OCI-LY1 (cell line): Measurements from ENCODE around the gene LAMC3.

Experiments used
- H2AFZ ChIP-seq: fragments of 200-600 bp; sonication (generic), shearing (Covaris generic); 2 replicates; pipeline ENCODE4 v1.6.0; 2014; ENCODE audit warnings: antibody characterized with exemption, mild to moderate bottlenecking, low read length
- H3F3A ChIP-seq: fragments of 200-600 bp; sonication (generic), shearing (Covaris generic); 2 replicates; pipeline ENCODE4 v1.6.0; 2014; ENCODE audit warnings: mild to moderate bottlenecking, antibody characterized with exemption, low read length, moderate library complexity; ENCODE audit not compliant: insufficient read depth
- H3K27ac ChIP-seq: fragments of 200-600 bp; sonication (generic); 2 replicates; pipeline ENCODE4 v1.5.1; 2014; ENCODE audit warnings: low read length, mixed run types, mild to moderate bottlenecking, low read depth; ENCODE audit not compliant: poor library complexity, severe bottlenecking
- H3K27me3 ChIP-seq: fragments of 200-600 bp; sonication (generic); 2 replicates; pipeline ENCODE4 v1.6.0; 2014; ENCODE audit warnings: antibody characterized with exemption, mild to moderate bottlenecking, low read length, moderate library complexity; ENCODE audit not compliant: insufficient read depth
- H3K36me3 ChIP-seq: fragments of 200-600 bp; sonication (generic); 2 replicates; pipeline ENCODE4 v1.6.1; 2014; ENCODE audit warnings: mild to moderate bottlenecking, antibody characterized with exemption, low read length, moderate library complexity, mixed read lengths; ENCODE audit not compliant: insufficient read depth
- H3K4me1 ChIP-seq: fragments of 200-600 bp; sonication (generic); 2 replicates; pipeline ENCODE4 v1.5.1; 2014; ENCODE audit warnings: mild to moderate bottlenecking, low read length, moderate library complexity; ENCODE audit not compliant: insufficient read depth, severe bottlenecking
- H3K4me2 ChIP-seq: fragments of 200-600 bp; sonication (generic), shearing (Covaris generic); 2 replicates; pipeline ENCODE4 v1.6.1; 2014; ENCODE audit warnings: low read length
- H3K4me3 ChIP-seq: fragments of 200-600 bp; sonication (generic); 2 replicates; pipeline ENCODE4 v1.5.1; 2014; ENCODE audit warnings: low read length, low read depth, mild to moderate bottlenecking, mixed read lengths; ENCODE audit not compliant: poor library complexity, severe bottlenecking
- H3K79me2 ChIP-seq: fragments of 200-600 bp; shearing (Covaris generic); 2 replicates; pipeline ENCODE4 v1.6.1; 2016; ENCODE audit warnings: mixed run types, low read length, mixed read lengths; ENCODE audit not compliant: insufficient read depth
- H3K9ac ChIP-seq: fragments of 200-600 bp; sonication (generic), shearing (Covaris generic); 2 replicates; pipeline ENCODE4 v1.6.1; 2014; ENCODE audit warnings: mild to moderate bottlenecking, low read length, mixed read lengths
- H3K9me2 ChIP-seq: fragments of 200-600 bp; sonication (generic), shearing (Covaris generic); 2 replicates; pipeline ENCODE4 v1.6.1; 2014; ENCODE audit warnings: low read depth, mild to moderate bottlenecking, low read length, mixed read lengths
- H3K9me3 ChIP-seq: fragments of 200-600 bp; shearing (Covaris generic); 2 replicates; pipeline ENCODE4 v1.6.1; 2014; ENCODE audit warnings: low read length, mixed read lengths
- H4K20me1 ChIP-seq: fragments of 200-600 bp; sonication (generic), shearing (Covaris generic); 2 replicates; pipeline ENCODE4 v1.6.0; 2016; ENCODE audit warnings: mild to moderate bottlenecking, low read length; ENCODE audit not compliant: insufficient read depth
- CTCF ChIP-seq: fragments of 200-600 bp; sonication (generic), shearing (Covaris generic); IDR thresholded peaks from 2 replicates; pipeline ENCODE4 v1.5.1; 2017; ENCODE audit warnings: mild to moderate bottlenecking, antibody characterized with exemption, low read length, moderate library complexity, mixed read lengths
- EZH2 ChIP-seq: fragments of 200-600 bp; sonication (generic), shearing (Covaris generic); IDR thresholded peaks from 2 replicates; pipeline ENCODE4 v1.8.0; 2017; ENCODE audit warnings: borderline replicate concordance, mixed run types, mild to moderate bottlenecking, antibody characterized with exemption, low read length, moderate library complexity, mixed read lengths

LAMC3 gene

GRCh38 chr9:130981756-130982137 lies 27.2 kb upstream of the LAMC3 start:
- Histone ChIP-seq H2AFZ (no peak overlapping the region), H3K4me3 (no peak overlapping the region), H3K27me3 (peaks cover under 1% of the 10 kb centered on the region; the same call in 1 of the 2 replicates), H3K27ac (no peak overlapping the region), H3K9me3 (no peaks in the 10 kb centered on the region), H3F3A (no peaks in the 10 kb centered on the region), H3K79me2 (no peaks in the 10 kb centered on the region), H3K4me2 (no peak overlapping the region), H3K4me1 (no peaks in the 10 kb centered on the region), H3K9ac (no peak overlapping the region), H4K20me1 (no peaks in the 10 kb centered on the region), H3K9me2 (no peaks in the 10 kb centered on the region), H3K36me3 (no peaks in the 10 kb centered on the region)
- TF ChIP-seq EZH2 (no peak), CTCF (no peak)

DNA sequence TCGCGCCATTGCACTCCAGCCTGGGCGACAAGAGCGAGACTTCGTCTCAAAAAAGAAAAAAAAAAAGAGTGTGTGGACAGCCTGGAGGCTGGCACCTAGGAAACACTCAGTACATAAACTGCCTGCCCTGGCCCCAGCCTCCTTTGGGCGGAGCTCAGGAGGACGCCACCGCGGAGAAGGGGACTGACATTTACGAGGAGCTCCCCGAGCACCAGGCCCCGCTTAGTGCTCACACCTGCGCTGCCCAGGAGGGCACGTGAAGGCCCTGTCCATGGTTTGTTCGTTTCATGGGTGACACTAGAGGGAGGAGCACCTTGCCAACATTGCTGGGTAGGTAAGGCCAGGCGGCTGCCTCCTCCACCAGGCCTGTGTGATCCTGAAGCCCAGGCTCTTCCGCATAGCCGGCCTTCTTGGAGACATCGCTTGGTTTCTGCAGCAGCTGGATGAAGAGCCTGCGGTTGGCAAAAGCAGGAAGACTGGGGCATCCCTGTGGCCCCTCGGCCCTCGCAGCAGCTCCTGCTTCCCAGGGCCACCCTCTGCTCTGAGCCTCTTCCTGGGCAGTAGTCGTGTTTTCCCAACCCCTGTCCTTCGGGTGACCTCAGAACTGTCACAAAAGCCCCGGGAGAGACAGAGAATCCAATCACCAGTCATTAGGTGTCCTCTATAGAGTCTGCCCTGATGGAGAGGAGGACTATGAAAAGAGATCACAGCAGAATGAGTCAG lies 26.2 kb upstream of the LAMC3 start:
- Histone ChIP-seq H3K4me1 (no peaks in the 10 kb centered on the region), H3K27ac (no peak overlapping the region)

DNA sequence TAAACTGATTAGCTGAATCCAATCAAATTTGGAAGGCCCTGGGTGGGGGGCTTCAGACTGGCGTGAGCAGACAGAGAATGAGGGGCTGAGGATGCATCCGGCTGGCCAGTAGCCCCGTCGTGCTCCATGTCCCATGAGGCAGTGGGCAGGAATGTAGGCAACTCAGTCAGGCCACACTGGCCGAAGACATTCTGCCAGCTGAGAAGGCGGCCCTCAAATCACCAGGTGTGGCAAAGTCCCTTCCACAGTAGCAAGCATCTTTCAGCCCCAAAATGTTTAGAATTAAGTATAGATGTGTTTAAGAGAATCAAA lies 25.7 kb upstream of the LAMC3 start:
- Histone ChIP-seq H3F3A (no peaks in the 10 kb centered on the region), H3K4me3 (no peak overlapping the region), H3K9ac (no peak overlapping the region), H3K4me2 (no peak overlapping the region), H2AFZ (no peak overlapping the region), H3K36me3 (no peaks in the 10 kb centered on the region), H3K4me1 (no peaks in the 10 kb centered on the region), H3K9me2 (no peaks in the 10 kb centered on the region), H3K27ac (no peak overlapping the region), H4K20me1 (no peaks in the 10 kb centered on the region), H3K79me2 (no peaks in the 10 kb centered on the region), H3K9me3 (no peaks in the 10 kb centered on the region), H3K27me3 (no peaks in the 10 kb centered on the region)
- no peak for TF ChIP-seq CTCF
- no peak for TF ChIP-seq EZH2

More for the DNA sequence above, 26.2 kb upstream of the LAMC3 start:
- no peaks in the 10 kb centered on the region for H3K9me2 ChIP-seq
- no peaks in the 10 kb centered on the region for H3K27me3 ChIP-seq
- no peak overlapping the region for H3K4me3 ChIP-seq
- H4K20me1 ChIP-seq = no peaks in the 10 kb centered on the region
- H2AFZ ChIP-seq = no peak overlapping the region
- no peaks in the 10 kb centered on the region for H3K79me2 ChIP-seq
- H3K9me3 ChIP-seq = no peaks in the 10 kb centered on the region
- no peak overlapping the region for H3K4me2 ChIP-seq
- H3K9ac ChIP-seq = no peak overlapping the region
- H3F3A ChIP-seq = no peaks in the 10 kb centered on the region
- H3K36me3 ChIP-seq = no peaks in the 10 kb centered on the region
- no peak for TF ChIP-seq CTCF
- no peak for TF ChIP-seq EZH2
